Lower lobe of right lung (tissue), 2 donors: ENCODE measurements around the gene MYO5A. TPM values are rescaled to one million over a fixed set of nuclear protein-coding genes. Genes with fewer than 3 reads are reported as not detected.
"Not testable (repeated sequence)": the region's sequence is repeated elsewhere in the genome, so short reads cannot be mapped to it uniquely, and the experiment has no call there.

Source experiments
- ATAC-seq, 2 donors: fragments of 200-7000 bp; cut with Tn5 transposase; one replicate each; pipeline ENCODE4 v1.9.1; 2020 to 2022; ENCODE audit warnings: mild to moderate bottlenecking in 2 of 2, moderate library complexity in 2 of 2
- DNase-seq: peaks from one replicate; pipeline ENCODE4 v3.0.0-alpha.2; 2020
- H3K27ac ChIP-seq: fragments of 200-600 bp; one replicate; pipeline ENCODE4 v1.8.0; 2022
- H3K27me3 ChIP-seq: fragments of 200-600 bp; one replicate; pipeline ENCODE4 v1.8.0; 2022; ENCODE audit warnings: low read depth
- H3K36me3 ChIP-seq: fragments of 200-600 bp; one replicate; pipeline ENCODE4 v1.8.0; 2022; ENCODE audit warnings: mild to moderate bottlenecking
- H3K4me1 ChIP-seq: fragments of 200-600 bp; one replicate; pipeline ENCODE4 v1.8.0; 2022
- H3K4me3 ChIP-seq: fragments of 200-600 bp; one replicate; pipeline ENCODE4 v1.8.0; 2022; ENCODE audit warnings: mild to moderate bottlenecking
- H3K9me3 ChIP-seq: fragments of 200-600 bp; one replicate; pipeline ENCODE4 v1.8.0; 2022
- CTCF ChIP-seq: fragments of 200-600 bp; IDR thresholded peaks from one replicate; pipeline ENCODE4 v1.8.0; 2022; ENCODE audit warnings: antibody characterized with exemption, mild to moderate bottlenecking
- intact Hi-C: fragments of 100-400 bp; cut with DNase I; formaldehyde crosslinking; loops from one replicate; pipeline ENCODE4 v1.11.0; 2022
- total RNA-seq: library from RNA; stranded (reverse); fragmentation: NEBNext Ultra II Directional; extraction: Animal tissue kit (Norgen Biotek cat#: 25700); gene quantifications from one replicate; pipeline ENCODE4 v1.2.1, GENCODE V29; 2021
- donor health status: DM: no; HTN: yes; CAD: no; lungs with severe emphysema.

The MYO5A gene
- total RNA-seq, 1 donor from 2014 or later, result 36.1 TPM

- ATAC-seq (no peak), DNase-seq (no peak)
- intact Hi-C loops, result no loop called here
- peaks cover 9% of the 10 kb centered on the region for H3K36me3 ChIP-seq
- no peak overlapping the region for H3K4me3 ChIP-seq
- H3K4me1 ChIP-seq, result no peaks in the 10 kb centered on the region
- H3K9me3 ChIP-seq, result no peaks in the 10 kb centered on the region
- no peak for TF ChIP-seq CTCF
- H3K27me3 ChIP-seq, result no peaks in the 10 kb centered on the region
- no peak overlapping the region for H3K27ac ChIP-seq
These were observed 106.7 kb downstream of the MYO5A start for GRCh38 chr15:52422001-52422400.

DNA sequence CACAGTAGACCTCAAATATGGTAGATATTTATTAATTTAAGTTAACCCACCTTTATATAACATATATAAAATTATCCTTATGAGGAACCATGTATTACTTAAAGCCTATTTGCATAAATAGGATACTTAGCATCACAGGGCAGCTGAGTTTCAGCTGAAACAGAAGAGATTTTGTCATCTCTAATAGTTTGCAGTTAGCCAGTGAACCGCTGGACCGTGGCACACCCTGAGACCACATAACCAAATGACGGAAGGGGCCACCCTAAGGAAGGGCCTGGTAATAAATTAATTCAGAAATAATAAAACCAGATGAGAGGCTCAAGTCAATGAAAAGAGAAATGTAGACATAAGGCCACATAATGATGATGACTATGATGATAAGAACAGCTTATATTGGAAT, 107.7 kb downstream of the MYO5A start:
- H3K9me3 ChIP-seq, result no peaks in the 10 kb centered on the region
- no peak for ATAC-seq

DNA sequence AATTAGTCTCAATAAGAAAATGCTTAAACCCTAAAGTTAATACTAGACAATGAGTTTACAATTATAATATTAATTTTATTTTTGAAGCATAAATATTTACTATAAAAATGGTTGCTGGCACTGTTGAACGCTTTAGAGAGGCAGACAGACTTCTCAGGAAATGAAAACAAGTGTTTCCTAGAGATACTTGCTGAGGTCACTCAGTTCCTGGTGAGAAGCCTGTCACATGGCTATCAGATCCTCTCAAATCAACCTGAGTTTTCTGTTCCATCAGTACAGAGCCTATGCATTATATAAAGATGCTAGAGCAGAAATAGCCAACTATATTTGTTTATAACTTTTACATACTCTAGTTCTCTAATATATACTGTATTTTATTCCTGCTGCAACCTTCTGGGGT, 109.2 kb downstream of the MYO5A start:
- TF ChIP-seq CTCF, result no peak
- no peak for ATAC-seq

More for the DNA sequence above, 107.7 kb downstream of the MYO5A start:
- no peak for DNase-seq
- H3K27me3 ChIP-seq, result no peaks in the 10 kb centered on the region
- no peak for TF ChIP-seq CTCF
- intact Hi-C loops, result no loop called here
- no peaks in the 10 kb centered on the region for H3K4me1 ChIP-seq
- peaks cover 9% of the 10 kb centered on the region for H3K36me3 ChIP-seq
- H3K27ac ChIP-seq, result no peak overlapping the region
- no peak overlapping the region for H3K4me3 ChIP-seq

GRCh38 chr15:52417957-52418356, 110.7 kb downstream of the MYO5A start:
- intact Hi-C loops, result no loop called here
- H3K4me1 ChIP-seq, result no peaks in the 10 kb centered on the region
- H3K27me3 ChIP-seq, result no peaks in the 10 kb centered on the region
- H3K27ac ChIP-seq, result no peak overlapping the region
- H3K9me3 ChIP-seq, result no peaks in the 10 kb centered on the region
- no peak for TF ChIP-seq CTCF
- no peak overlapping the region for H3K4me3 ChIP-seq
- ATAC-seq, result no peak
- no peaks in the 10 kb centered on the region for H3K36me3 ChIP-seq
- no peak for DNase-seq

More for the DNA sequence above, 109.2 kb downstream of the MYO5A start:
- H3K36me3 ChIP-seq, result no peaks in the 10 kb centered on the region
- DNase-seq, result no peak
- intact Hi-C loops, result no loop called here
- H3K27ac ChIP-seq, result no peak overlapping the region
- no peak overlapping the region for H3K4me3 ChIP-seq
- no peaks in the 10 kb centered on the region for H3K27me3 ChIP-seq
- no peaks in the 10 kb centered on the region for H3K9me3 ChIP-seq
- no peaks in the 10 kb centered on the region for H3K4me1 ChIP-seq

DNA sequence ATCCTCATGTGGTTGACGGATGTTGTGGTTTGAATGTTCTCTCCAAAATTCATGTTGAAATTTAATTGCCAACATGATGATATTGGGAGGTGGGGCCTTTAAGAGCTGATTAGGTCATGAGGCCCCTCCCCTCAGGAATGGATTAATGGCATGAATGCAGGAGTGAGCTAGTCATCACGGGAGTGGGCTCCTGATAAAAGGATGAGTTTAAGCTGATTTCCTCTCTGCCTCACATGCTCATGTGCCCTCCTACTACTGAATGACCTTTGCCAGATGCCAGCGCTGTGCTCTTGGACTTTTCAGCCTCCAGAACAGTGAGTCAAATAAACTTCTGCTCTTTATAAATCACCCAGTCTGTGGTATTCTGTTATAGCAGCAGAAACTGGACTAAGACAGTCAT, 111.2 kb downstream of the MYO5A start:
- no peak for DNase-seq
- no peak for TF ChIP-seq CTCF
- no peak for ATAC-seq
- H3K27me3 ChIP-seq, result no peaks in the 10 kb centered on the region
- H3K4me1 ChIP-seq, result no peaks in the 10 kb centered on the region
- H3K36me3 ChIP-seq, result no peaks in the 10 kb centered on the region
- H3K4me3 ChIP-seq, result no peak overlapping the region
- intact Hi-C loops, result no loop called here
- H3K9me3 ChIP-seq, result no peaks in the 10 kb centered on the region
- no peak overlapping the region for H3K27ac ChIP-seq

DNA sequence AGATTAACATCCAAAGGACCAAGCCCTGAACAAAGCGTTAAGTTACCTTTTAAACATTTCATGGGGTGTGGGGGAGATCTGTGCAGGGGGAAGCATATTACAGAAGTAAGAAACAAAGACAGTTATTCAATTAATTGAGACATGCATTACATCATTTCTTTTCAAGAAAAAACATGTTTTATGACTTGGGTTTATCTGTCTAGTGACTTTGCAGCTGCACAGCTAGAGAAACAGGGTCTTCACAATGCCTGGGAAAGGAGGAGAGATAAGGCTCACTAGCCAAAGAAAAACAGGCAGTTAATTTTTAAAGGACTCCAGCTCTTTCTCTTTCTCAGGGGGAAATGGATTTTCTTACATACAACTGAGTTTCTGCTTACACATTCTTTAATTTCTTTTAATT, 112.1 kb downstream of the MYO5A start:
- ATAC-seq, H3K4me1 ChIP-seq, DNase-seq, H3K36me3 ChIP-seq, intact Hi-C loops, H3K9me3 ChIP-seq, H3K27ac ChIP-seq, H3K27me3 ChIP-seq, H3K4me3 ChIP-seq: not testable (repeated sequence)
